Measurements from ENCODE around the gene KRTAP5-8.

The KRTAP5-8 gene

DNA sequence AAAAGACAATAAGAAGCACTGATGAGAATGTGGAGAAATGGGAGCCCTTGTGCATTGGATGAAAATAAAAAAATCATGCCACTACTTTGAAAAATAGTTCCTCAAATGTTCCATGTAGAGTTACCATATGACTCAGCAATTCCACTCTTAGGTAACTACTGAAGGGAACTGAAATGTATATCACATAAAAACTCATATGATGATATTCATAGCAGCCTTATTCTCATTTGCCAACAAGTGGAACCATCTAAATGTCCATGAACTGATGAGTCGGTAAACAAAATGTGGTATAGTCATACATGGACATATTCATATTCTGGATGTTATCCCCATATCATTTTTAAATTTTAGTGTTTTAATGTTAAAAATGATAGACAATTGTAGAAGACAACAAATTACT is 13.9 kb downstream of the KRTAP5-8 start:
- no peak for DNase-seq (ENCODE audit: low read depth, low spot score)
- no peak overlapping the region for H3K4me3 ChIP-seq (ENCODE audit: low read depth, low read length)
- CTCF ChIA-PET = no interaction called here
- TF ChIP-seq, protein P1, sequence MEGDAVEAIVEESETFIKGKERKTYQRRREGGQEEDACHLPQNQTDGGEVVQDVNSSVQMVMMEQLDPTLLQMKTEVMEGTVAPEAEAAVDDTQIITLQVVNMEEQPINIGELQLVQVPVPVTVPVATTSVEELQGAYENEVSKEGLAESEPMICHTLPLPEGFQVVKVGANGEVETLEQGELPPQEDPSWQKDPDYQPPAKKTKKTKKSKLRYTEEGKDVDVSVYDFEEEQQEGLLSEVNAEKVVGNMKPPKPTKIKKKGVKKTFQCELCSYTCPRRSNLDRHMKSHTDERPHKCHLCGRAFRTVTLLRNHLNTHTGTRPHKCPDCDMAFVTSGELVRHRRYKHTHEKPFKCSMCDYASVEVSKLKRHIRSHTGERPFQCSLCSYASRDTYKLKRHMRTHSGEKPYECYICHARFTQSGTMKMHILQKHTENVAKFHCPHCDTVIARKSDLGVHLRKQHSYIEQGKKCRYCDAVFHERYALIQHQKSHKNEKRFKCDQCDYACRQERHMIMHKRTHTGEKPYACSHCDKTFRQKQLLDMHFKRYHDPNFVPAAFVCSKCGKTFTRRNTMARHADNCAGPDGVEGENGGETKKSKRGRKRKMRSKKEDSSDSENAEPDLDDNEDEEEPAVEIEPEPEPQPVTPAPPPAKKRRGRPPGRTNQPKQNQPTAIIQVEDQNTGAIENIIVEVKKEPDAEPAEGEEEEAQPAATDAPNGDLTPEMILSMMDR (IDR thresholded peaks at IDR 0.05; ENCODE audit: insufficient read depth, low read length, missing control alignments) = no peak
- POLR2A ChIA-PET = no interaction called here

DNA sequence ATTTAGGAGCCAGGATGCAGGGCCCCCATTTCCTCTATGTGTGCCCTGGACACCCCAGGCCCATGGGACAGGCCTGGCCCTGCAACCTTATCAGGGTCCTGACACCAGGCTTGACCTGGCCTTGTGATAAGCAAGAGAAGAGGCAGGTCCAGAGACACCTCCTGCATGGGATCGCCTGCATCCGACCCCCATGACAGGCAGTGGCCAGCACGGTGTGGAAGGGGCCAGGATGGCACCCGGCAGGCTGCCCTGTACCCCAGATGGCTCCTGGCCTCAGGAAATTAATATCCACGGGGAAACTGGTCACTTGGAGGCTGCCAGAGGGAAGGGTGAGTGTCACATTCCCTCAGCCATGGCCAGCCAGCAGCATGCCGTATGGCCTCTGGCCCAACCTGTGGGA is 17.2 kb downstream of the KRTAP5-8 start:
- no peak overlapping the region for H3K4me3 ChIP-seq (ENCODE audit: low read depth, low read length)
- no peak for DNase-seq (ENCODE audit: low read depth, low spot score)
- ChIA-PET POLR2A (no interaction called here), CTCF (no interaction called here)
- TF ChIP-seq, protein P1 (IDR thresholded peaks at IDR 0.05; ENCODE audit: insufficient read depth, low read length, missing control alignments) = no peak

DNA sequence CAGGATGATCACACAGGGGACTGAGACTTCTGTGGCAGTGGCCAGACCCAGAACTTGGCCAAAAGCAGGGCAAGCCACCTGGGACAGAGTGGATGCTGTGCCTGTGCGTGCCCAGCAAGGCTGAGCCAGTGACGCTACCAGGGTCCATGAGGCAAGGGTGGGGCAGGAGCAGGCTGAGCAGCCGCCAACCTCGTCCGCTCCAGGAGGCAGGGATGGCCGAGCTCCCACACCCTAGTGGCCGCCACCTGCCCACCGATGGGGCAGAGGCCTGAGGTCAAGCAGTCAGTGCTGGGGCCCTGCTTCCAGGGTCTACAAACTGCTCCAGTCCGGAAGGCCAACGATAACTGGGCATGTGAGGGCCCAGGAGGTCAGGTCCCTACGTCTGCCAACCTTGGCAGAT is 17.7 kb downstream of the KRTAP5-8 start:
- no peak overlapping the region for H3K4me3 ChIP-seq (ENCODE audit: low read depth, low read length)
- TF ChIP-seq, protein P1 (IDR thresholded peaks at IDR 0.05; ENCODE audit: insufficient read depth, low read length, missing control alignments) = no peak
- ChIA-PET POLR2A (no interaction called here), CTCF (no interaction called here)
- DNase-seq (ENCODE audit: low read depth, low spot score) = no peak

DNA sequence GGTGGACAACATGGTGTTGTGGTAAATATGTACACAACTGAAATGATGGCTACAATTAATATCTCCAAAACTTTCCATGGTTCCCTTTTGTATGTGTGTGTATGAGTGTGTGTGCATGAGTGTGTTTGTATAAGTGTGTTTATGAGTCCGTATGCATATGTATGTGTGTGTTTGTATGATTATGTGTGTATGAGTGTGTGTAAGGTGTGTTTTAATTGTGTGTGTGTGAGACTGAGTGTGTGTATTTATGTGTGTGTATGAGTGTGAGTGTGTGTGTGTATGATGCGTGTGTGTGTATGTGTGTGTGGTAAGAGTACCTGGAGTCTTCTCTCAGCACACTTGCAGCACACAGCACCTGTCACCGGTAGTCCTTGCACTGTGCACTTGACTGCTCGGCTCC is 18.2 kb downstream of the KRTAP5-8 start:
- TF ChIP-seq, protein P1 (IDR thresholded peaks at IDR 0.05; ENCODE audit: insufficient read depth, low read length, missing control alignments) = no peak
- no peak for DNase-seq (ENCODE audit: low read depth, low spot score)
- H3K4me3 ChIP-seq (ENCODE audit: low read depth, low read length) = no peak overlapping the region
- POLR2A ChIA-PET = no interaction called here
- CTCF ChIA-PET = no interaction called here

DNA sequence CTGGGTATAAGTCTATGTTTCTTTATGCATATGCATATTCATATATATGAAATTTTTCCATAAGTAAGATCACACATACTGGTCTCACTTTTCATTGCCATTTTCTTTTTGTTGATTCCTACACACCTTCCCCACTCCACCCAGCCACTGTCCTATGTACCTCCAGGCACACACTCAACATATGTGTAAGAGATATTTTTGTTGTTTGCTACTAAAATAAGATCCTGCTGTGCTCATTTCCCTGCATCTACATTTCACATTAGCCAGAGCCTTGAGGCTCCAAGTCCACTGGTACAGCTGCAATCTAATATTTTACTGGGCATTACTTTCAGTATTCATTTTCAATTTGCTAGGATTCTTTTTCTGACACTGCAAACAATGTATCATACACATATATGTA is 19.4 kb downstream of the KRTAP5-8 start:
- no peak overlapping the region for H3K4me3 ChIP-seq (ENCODE audit: low read depth, low read length)
- POLR2A ChIA-PET = no interaction called here

DNA sequence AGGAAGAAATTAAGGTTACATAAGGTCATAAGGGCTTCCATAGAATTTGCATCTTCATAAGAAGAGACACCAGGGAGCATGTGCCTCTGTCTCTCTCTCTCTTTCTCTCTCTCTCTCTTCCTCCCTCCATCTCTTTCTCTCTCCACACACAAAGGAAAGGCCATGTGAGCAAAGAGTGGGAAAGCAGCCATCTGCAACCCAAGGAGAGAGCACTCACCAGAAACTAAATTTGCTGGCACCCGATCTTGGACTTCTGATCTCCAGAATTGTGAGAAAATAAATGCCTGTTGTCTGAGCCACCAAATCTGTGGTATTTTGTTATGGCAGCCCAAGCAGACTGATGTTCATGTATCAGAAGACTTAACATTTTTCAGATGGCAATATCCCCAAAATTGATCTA is 21.2 kb downstream of the KRTAP5-8 start:
- H3K4me3 ChIP-seq (ENCODE audit: low read depth, low read length) = no peak overlapping the region
- ChIA-PET POLR2A (no interaction called here), CTCF (no interaction called here)
- TF ChIP-seq, protein P1 (IDR thresholded peaks at IDR 0.05; ENCODE audit: insufficient read depth, low read length, missing control alignments) = no peak
- no peak for DNase-seq (ENCODE audit: low read depth, low spot score)

More for the DNA sequence above, 19.4 kb downstream of the KRTAP5-8 start:
- TF ChIP-seq, protein P1 (IDR thresholded peaks at IDR 0.05; ENCODE audit: insufficient read depth, low read length, missing control alignments) = no peak
- DNase-seq (ENCODE audit: low read depth, low spot score) = no peak
- CTCF ChIA-PET = interaction anchor here (0.9 kb wide), 1 partner anchor 23 kb away, joined by 3 read pairs; no protein-coding TSS in a partner anchor
